HL-60/S4 treated with retinoic acid at 250 ng/mL for 4 days and 3 days (cell line): ENCODE data around the gene RTL10.

Source experiments
- in situ Hi-C: fragments of 300-500 bp; cut with MboI; formaldehyde crosslinking; loops from 2 replicates; pipeline ENCODE4 v1.7.0; 2022; ENCODE audit warnings: low sequenced_read_pairs

Gene RTL10, protein sequence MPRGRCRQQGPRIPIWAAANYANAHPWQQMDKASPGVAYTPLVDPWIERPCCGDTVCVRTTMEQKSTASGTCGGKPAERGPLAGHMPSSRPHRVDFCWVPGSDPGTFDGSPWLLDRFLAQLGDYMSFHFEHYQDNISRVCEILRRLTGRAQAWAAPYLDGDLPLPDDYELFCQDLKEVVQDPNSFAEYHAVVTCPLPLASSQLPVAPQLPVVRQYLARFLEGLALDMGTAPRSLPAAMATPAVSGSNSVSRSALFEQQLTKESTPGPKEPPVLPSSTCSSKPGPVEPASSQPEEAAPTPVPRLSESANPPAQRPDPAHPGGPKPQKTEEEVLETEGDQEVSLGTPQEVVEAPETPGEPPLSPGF

DNA sequence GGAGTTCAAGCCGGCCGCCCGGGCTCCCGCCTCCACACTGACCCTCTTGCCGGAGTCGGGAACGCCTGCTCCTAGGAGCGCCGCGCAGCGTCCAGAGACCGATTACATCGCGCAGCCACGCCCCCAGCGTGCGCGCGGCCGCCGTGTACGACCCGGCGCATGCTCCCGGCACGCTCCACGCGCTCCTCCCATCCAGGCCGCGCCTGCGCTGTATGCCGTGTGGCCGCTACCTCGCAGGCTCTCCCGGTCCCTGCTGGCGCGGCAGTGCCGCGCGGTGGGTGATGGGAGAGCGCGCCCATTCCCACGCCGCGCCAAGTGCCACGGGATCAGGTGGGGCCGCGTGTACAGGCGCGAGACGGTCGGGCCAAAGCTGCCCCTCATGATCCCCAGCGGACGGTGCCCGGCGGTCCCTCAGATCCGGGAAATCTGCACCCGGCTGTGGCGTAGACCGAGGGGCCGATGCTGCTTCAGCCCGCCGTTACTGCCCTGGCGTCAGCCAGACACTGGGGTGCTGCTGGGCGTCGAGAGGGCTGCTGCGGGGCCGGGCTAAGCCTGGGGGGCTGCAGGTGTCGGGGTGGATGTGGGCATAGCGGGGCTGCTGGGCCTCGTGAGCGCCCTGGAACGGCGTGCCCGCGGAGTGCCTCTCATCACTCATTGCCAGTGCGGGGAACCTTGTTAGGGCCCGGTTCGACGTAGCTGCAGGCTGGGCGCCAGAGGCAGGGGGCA is at the start of gene RTL10, which contains the start of gene GNB1L:
RTL10 (minus strand) TSS at position 97 of the 726 bp plus-strand sequence. CDS start 2,613 bp downstream, outside the sequence.
GNB1L (minus strand) TSS at position 97 of the 726 bp plus-strand sequence. CDS start 33,519 bp downstream, outside the sequence.
- in situ Hi-C loops, result no loop called here

DNA sequence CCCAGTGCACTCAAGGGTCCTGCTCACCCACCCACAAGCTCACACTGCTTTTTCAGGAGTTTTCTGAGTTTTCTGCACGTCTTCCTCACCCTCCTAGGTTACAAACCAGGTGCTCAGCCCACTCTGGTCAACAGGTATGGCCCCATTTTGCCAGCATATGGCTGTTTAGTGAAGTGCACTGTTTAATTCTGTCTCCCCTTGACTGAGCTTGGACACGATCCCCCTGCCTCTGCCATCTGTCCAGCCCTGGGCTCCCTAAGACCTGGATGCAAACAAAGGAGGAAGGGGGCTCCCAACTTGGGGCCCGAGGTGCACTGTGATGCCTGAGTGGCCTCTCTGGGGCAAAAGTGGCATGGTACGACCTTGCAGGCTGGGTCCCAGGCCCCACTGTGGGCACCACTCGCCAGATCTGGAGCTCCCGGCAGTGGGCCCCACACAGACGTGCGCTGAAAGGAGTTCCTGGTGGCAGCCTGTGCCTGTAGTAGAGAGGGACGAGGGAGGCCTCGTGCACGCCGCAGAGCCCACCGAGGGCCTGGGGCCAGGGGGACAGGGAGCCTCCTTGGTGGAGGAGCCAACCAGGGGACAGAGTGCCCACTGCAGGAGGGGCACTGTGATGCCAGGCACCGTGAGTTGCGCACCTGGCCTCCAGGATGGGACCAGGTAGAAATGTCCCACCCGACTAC is 49.6 kb upstream of the RTL10 start:
- in situ Hi-C loops, result no loop called here

DNA sequence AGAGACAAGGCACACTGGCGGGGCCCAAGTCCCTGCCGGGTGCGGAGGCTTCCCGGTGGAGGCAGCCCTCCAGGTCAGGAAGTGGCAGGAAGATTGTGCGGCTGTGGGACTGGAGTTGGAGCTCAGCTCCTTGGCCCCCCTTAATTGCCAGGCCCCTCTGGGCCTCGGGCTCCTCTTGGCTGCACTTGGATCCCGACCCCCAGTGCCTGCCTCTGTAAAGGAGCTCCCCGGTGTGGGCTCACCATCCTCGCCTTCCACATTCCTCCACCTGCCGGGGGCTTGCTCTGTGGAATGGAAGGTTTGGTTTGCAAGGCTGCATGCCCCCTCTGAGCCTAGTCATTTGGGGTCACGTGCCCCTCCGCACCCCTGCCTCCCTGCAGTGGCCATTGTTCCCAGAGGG is 48.8 kb upstream of the RTL10 start:
- in situ Hi-C loops, result no loop called here

DNA sequence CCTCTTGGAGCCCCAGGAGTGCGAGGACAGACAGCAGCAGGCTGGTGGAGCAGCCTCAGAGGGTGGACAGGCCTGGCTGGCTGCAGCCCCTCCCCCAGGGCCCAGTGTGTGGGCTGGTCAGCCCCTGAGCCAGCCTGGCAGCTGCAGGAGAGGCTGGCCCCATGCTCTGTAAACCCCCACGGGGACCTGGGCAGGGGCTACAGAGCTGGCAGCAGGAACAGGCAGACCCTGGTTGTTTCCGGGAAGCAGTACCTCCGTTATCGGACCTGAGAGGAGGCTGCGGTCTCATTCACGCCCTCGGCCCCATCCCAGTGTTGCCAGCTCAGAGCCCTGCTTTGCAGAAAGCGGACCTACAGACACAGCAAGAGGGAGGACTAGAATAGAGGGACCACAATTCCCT is 48.4 kb upstream of the RTL10 start:
- in situ Hi-C loops, result no loop called here

DNA sequence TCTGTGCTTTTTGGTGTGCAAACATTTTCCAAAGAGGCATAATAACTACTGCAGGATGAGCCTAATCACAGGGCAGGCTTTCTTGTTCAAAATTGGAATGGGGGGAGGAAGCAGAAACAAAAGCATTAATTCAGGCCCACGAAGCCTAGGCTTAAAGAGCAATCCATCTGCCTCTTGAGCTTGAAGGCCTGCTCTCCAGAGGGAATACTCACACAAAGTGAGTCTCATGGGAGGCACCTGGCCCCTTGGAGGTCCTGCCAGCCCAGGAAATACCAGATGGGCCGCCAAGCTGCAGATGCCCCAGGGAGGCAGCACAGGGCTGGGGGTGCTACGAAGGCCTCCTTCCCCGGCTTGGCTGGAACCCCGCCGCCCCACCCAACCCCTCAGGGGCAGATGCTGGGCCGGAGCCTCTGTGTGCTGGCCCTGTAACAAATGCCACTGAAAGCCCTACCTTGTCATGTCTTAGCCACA is 47.6 kb upstream of the RTL10 start:
- in situ Hi-C loops, result no loop called here

DNA sequence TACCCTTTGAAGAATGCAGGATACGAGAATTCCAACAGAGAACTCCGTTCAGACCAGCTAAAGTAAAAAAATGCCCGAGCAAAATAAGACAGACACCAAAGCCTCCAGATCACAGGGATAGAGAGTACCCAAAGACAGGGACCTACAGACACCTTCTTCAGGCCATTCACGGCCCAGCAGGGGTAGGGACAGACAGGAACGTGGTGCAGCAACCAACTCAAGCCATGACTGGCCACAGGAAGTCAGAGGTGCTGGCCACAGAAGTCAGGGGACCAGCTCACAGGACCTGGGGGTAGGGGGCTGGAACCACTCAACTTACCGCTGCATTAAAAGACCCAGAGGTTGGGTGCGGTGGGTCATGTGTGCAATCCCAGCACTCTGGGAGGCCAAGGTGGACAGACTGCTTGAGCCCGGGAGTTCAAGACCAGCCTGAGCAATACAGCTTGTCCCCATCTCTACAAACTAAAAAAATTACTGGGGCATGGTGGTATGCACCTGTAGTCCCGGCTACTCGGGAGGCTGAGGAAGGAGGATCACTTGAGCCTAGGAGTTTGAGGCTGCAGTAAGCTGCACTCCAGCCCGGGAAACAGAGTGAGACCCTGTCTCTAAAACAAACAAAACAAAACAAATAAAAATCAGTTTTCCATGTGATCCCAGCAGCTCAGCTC is 47.0 kb upstream of the RTL10 start:
- in situ Hi-C loops, result no loop called here

DNA sequence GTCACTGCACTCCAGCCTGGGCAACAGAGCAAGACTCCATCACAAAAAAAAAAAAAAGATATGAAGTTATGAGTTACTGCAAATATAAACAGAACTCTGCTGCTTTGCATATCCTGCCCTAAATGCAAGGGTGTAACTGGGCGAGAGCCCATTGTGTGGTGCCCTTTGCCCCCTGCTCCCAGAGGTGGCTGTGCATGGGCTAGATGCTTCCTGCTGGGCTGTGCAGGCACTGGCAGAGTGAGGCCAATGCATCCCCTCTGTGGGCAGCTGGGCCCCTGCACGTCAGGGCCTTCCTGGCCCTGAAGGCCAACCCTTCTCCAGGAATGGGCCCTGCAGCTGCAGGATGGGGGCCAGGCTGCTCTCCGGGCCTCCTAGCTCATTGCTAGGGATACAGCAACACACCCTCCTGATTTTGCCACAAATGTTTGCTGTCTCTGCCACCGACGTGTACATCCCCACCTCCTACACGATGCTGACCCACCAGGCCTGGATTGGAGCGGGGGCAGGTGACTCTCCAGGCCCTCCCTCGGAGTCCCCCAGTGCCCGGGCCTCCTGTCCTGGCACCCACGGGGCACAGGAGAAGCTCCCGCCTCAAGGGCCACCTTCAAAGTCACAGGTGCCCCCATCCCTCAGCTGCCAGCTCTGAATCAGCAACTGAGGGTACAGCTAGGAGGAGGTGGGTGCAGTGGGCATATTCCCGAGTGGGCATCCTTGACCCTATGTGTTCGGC is 46.2 kb upstream of the RTL10 start:
- in situ Hi-C loops, result no loop called here

DNA sequence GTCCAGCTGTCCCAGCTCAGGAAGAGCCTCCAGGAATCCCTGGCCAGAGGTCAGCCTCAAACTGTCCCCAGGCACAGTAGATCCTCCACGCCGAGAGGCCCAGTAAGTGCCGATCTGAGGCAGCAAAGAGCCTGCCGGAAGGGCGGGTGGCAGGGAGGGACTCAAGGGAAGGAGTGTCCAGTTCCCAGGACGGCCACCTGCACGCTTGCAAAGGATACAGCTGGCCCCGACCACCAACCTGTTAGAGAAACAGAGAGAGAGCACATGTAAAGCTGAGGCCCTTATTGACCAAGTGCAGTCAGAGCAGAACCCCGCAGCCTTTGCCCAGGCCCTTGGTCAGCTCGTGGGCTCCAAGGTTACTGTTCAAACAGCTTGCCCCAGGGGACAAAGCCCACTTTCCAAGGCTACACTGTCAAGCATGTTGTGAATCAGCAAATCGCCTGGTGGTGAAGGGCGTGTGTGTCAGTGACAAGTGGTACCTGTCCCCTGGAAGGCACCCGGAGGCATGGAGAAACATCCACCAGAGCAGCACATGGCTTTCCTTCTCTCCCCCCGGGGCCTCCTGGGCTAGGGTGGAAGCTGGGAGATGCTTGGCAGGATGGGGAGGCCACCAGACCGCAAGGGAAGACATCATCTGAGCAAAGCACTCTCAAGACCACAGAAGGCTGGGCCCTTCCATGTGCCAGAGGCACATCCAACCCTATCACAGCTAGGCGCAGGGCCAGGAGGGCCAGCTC is 44.3 kb upstream of the RTL10 start:
- in situ Hi-C loops, result no loop called here

DNA sequence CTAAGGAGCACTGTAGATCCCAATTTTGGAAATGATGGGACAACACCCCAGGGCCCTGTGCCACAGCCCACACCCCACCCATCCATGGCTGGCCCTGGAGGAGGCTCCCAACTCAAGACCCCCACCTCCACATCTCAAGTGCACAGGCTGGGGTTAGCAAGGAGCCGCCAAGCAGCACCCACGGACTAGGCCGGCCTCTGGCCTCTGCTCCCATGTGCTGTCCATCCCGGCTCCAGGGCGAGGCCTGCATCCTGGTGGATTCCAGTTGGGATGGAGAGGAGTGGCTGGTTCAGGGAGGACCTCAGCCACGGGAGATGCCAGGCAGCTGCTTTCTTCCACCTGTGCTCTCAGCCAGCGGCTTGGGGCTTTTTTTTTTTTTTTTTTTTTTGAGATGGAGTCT is 43.5 kb upstream of the RTL10 start:
- in situ Hi-C loops, result no loop called here

DNA sequence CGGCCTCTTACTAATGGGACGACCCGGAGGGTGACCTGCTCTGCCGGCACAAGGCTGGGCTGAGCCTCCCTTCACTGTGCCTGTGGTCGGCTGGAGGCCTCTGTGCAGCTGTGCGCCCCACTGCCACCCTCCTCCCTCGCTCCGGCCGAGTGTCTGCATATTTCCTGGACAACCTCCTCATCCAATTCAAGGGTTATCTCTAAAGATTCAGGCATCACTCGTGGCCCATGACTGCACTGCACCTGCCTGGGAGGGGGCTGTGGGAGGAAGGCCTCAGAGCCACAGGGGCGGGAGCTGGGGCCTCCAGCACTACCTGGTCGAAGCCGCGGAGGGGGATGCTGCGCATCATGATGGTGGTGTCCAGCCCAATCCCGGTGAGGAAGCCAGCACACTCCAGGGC is 43.1 kb upstream of the RTL10 start:
- in situ Hi-C loops, result no loop called here

DNA sequence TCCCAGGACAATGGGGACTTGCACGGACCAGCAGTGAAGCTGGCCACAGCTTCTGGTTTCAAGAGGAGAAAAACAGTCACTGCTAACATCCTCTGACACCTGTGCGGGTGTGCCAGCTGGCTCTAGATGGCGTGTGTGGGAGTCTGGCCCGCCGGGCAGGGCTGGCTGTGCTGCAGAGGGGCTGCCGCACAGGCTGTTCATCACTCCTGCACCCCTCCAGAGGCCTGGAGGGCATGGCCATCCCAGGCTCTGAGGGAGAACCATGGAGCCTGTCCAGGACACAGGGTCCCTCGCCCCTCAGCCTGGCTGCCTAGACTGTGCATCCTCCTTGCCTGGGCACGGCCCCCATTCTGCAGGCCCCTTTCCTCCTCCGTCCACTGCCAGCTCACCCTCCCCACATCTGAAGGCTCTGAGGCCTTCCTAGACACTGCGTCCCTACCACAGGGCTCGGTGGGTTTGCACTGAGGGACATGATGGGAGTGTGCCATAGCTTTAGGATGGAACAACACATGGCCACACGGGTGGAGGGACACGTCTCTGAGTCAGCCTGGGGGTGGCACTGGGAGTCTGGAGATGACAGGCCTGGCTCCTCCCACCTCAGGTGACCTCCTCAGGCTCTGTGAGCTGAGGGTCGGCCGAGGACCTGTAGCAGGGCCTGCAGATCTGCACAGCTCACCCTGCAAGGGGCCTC is 42.1 kb upstream of the RTL10 start:
- in situ Hi-C loops, result no loop called here

DNA sequence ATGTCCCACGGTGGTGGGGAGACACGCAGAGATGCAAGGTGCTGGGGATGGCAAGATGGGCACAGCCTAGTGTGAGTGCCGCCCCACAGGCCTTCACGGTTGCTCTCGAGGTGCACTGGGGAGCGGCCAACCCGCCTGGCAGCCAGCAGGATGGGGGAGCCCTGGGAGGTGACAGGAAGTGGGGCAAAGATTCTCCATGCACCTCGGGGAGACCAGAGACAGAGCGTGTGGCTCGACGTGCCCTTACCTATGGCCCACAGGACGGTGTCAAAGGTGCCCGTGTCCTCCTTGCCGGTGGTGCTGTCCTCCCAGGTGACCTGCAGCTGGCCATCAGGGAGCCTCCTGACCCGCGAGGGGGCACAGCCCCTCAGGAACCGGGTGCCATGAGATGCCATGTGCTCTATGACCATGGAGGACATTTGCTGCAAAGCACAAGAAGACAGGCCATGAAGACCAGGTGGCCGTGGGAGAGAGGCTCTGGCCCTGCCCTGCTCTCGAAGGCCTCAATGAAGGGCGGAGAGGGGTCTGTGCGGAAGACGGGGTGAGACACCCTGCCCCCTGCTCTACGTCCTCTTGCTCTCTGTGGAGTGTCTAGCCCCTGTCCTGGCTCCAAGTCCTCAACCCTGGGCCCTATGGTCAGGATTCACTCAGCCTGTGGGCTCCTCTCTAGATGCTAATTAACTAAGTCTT is 40.6 kb upstream of the RTL10 start:
- in situ Hi-C loops, result no loop called here

DNA sequence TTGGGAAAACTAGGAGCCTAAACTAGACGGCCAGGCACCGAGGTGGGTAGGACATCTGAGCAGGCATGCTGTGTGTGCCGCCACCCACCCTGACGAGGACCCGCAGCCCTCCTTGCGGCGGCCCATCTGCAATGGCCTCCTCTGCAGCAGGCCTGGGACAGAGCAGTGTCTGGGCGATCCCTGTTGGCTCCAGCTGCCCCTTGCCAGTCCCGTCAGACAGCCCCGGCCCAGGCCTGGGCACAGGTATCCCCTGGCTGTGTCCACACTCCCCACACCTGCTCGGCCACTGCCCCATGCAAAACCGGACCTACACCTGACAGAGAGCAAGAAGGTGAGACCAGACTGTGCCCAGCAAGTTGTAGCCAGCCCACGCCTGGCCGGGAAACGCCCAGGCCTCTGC is 38.7 kb upstream of the RTL10 start:
- in situ Hi-C loops, result no loop called here

DNA sequence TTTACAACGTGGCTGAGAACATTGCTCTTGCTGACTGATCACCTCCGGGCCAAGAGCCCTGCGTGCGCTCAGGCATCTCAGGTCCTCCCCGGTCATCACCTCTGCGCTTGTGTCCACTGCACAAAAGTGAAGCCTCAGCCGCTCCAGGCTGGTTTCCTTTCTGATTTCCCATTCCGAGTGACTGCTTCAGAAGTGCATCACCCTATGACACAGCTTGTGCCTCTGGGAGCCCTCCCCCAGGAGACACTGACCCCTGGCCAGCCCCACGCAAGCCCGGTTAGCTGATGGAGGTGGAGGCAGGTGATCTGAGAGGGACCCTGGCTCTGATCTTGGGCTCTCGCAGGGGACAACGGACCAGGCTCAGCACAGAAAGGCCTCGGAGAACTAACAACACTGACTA is 38.3 kb upstream of the RTL10 start:
- in situ Hi-C loops, result no loop called here

DNA sequence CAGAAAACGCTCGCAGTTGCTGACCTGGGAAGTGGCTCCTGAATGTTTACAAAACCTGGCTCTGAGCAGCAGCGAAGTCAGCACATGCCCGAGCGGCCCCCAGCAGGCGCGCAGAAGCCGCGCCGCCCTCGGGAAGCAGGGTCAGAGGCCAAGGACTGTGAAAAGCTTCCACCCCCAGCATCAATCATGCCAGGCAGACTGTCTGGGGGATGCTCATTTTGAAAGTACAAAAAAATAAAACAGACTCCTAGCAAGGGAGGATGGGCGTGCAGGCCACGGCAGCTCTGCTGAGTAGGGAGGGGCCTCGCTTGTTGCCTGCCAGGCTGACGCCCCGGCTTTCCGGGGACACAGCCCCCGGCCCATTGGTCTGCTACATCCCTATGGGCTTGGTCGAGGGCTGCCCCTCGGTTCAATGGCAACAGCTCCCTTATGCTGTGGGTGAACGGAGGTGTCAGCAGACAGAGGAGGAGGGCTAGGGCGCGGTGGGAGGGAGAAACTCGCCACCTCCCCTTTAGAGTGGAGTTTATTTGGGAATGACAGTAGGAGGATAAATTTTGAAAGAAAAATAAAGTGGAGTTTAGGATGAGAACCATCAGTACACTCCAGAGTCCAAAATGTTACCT is 37.7 kb upstream of the RTL10 start:
- in situ Hi-C loops, result no loop called here

DNA sequence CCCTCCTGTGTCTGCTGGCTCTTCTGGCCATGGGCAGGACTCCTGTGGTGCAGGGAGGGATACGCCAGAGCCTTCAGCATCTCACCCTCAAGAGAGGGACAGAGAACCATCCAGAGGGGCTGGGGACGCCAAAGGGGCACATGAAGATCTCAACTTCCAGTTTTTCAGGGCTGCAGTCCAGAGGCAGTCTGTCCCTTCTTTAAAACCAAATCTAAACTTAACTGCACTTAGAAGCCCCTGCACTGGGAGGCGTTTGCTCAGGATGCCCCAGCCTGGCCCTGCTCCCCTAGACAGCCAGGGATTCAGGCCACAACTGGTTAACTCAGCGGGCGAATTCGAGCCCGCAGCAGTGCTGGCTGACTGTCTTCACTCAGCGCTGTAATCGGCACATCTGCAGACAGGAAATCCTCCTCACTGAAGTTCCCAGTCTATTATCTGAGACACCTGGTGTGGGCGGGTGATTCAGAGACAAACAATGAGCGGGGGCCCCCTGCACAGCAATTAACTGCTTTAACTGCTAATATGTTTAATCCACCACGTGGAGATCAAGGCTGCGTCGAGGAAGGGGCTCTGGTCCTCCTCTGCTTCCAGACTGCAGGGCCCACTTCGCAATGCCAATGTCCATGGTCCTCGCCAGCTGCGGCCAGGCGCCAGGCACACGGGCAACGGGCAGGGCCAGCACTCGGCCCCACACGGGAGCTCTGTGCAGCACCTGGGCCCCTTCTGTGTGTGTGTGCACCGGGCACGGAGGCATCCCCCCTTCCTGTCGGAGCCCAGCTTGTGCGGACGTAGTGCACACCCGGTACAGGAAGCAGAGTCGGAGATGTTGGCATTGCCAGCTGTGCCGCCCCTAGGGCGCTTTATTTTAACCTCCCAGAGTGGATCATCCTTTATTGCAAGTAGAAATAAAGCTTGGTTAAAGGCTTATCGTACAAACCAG is 36.9 kb upstream of the RTL10 start:
- in situ Hi-C loops, result no loop called here
